Hair follicular keratinocyte (primary cell): ENCODE results near the gene STKLD1. TPM values are rescaled to one million over a fixed set of nuclear protein-coding genes. Genes with fewer than 3 reads are reported as not detected.

Experiments used
- total RNA-seq: library from RNA; depleted of rRNA; stranded (reverse); fragments of >200 nt; gene quantifications from 2 replicates; pipeline ENCODE4 v1.2.3, GENCODE V29; 2015

Gene STKLD1
- 0.19 TPM in 1 of 2 replicates, not detected in the other for total RNA-seq

GRCh38 chr9:133375724-133376654 is at the start of gene STKLD1, which contains the start of gene SURF4:
Gene STKLD1, plus strand, starts transcription at chr9:133376366. Its CDS starts 108 bp downstream, at chr9:133376474.
Gene SURF4, minus strand, starts transcription at chr9:133376060. Its CDS starts 91 bp downstream, at chr9:133375969.

GRCh38 chr9:133335924-133336811 is 40.0 kb upstream of the STKLD1 start, which contains the start of gene SURF6:
Gene SURF6, minus strand, starts transcription at chr9:133336188. Its CDS starts 56 bp downstream, at chr9:133336132.

GRCh38 chr9:133347985-133348717 is 28.0 kb upstream of the STKLD1 start, which contains the start of the genes MED22 and RPL7A:
Gene MED22, minus strand, starts transcription at chr9:133348131. Its CDS starts 1,469 bp downstream, at chr9:133346662.
Gene RPL7A, plus strand, starts transcription at chr9:133348218. Its CDS starts 26 bp downstream, at chr9:133348244.

GRCh38 chr9:133356391-133357091 is 19.6 kb upstream of the STKLD1 start, which contains the start of the genes SURF1 and SURF2:
Gene SURF1, minus strand, starts transcription at chr9:133356487. Its CDS starts 34 bp downstream, at chr9:133356453.
Gene SURF2, plus strand, starts transcription at chr9:133356550. Its CDS starts 43 bp downstream, at chr9:133356593.

GRCh38 chr9:133417541-133418461 is 41.6 kb downstream of the STKLD1 start, which contains the start of gene REXO4:
Gene REXO4, minus strand, starts transcription at chr9:133418010. Its CDS starts 166 bp downstream, at chr9:133417844.

GRCh38 chr9:133421615-133422542 is 45.7 kb downstream of the STKLD1 start, which contains the start of gene ADAMTS13:
Gene ADAMTS13, plus strand, starts transcription at chr9:133422367. Its CDS starts 77 bp downstream, at chr9:133422444.

Other genes with a start within 250 kb of the STKLD1 start
- gene GBGT1, start 212.5 kb upstream of the STKLD1 start, total RNA-seq: 2.7 TPM in 2 replicates
- gene OBP2B, start 167.1 kb upstream of the STKLD1 start, total RNA-seq: not detected in 2 replicates
- not detected in 2 replicates for gene ABO, start 101.2 kb upstream of the STKLD1 start, total RNA-seq
- gene SURF6, start 40.2 kb upstream of the STKLD1 start, total RNA-seq: 13.9 and 23.5 TPM in 2 replicates
- gene MED22, start 28.2 kb upstream of the STKLD1 start, total RNA-seq: 17.7 and 23.4 TPM in 2 replicates
- 2,877 and 3,258 TPM in 2 replicates for gene RPL7A, start 28.1 kb upstream of the STKLD1 start, total RNA-seq
- gene SURF1, start 19.9 kb upstream of the STKLD1 start, total RNA-seq: 28.3 and 37.3 TPM in 2 replicates
- 37.2 and 46.6 TPM in 2 replicates for gene SURF2, start 19.8 kb upstream of the STKLD1 start, total RNA-seq
- 194 and 245 TPM in 2 replicates for gene SURF4, start 306 bp upstream of the STKLD1 start, total RNA-seq
- gene REXO4, start 41.6 kb downstream of the STKLD1 start, total RNA-seq: 19.5 and 24.7 TPM in 2 replicates
- 0.61 and 0.70 TPM in 2 replicates for gene ADAMTS13, start 46.0 kb downstream of the STKLD1 start, total RNA-seq
- 1.6 and 5.3 TPM in 2 replicates for gene CACFD1, start 83.6 kb downstream of the STKLD1 start, total RNA-seq
- gene SLC2A6, start 102.7 kb downstream of the STKLD1 start, total RNA-seq: 21.6 and 30.5 TPM in 2 replicates
- not detected in 2 replicates for gene MYMK, start 148.6 kb downstream of the STKLD1 start, total RNA-seq
- gene ADAMTSL2, start 158.3 kb downstream of the STKLD1 start, total RNA-seq: not detected in 2 replicates
- not detected in 2 replicates for gene FAM163B, start 233.0 kb downstream of the STKLD1 start, total RNA-seq